Prostate gland (tissue), 2 donors: ENCODE results near the gene FERMT3. TPM values are rescaled to one million over a fixed set of nuclear protein-coding genes. Genes with fewer than 3 reads are reported as not detected.
A peak's percentile ranks its signal among the peaks of the same experiment; 100 is the strongest.

ENCODE experiments used
- DNase-seq: peaks from one replicate; pipeline ENCODE4 v3.0.0-alpha.2; 2019; ENCODE audit warnings: low spot score
- H3K27ac ChIP-seq, 2 donors: fragments of 200-600 bp; sonication (generic); 2 replicates each; pipeline ENCODE4 v1.5.1; 2017 to 2019
- H3K27me3 ChIP-seq: fragments of 200-600 bp; sonication (generic); replicated peaks from 2 replicates; pipeline ENCODE4 v1.5.1; 2019; ENCODE audit not compliant: insufficient read depth
- H3K36me3 ChIP-seq, 2 donors: fragments of 200-600 bp; sonication (generic); 1 replicate in 1 of 2; 2 replicates in 1 of 2; pipeline versions ENCODE4 v1.5.1 to v1.8.1; 2017 to 2019
- H3K4me1 ChIP-seq: fragments of 200-600 bp; sonication (generic); replicated peaks from 2 replicates; pipeline ENCODE4 v1.5.1; 2019
- H3K4me3 ChIP-seq, 2 donors: fragments of 200-600 bp; sonication (generic); 2 replicates each; pipeline ENCODE4 v1.5.1; 2017 to 2019
- H3K9me3 ChIP-seq: fragments of 200-600 bp; sonication (generic); 2 replicates; pipeline ENCODE4 v1.5.1; 2017
- POLR2A ChIP-seq: fragments of 450-650 bp; IDR thresholded peaks from one replicate; pipeline ENCODE4 v1.6.1; 2016; ENCODE audit warnings: antibody characterized with exemption, mild to moderate bottlenecking
- POLR2AphosphoS5 ChIP-seq: sonication (generic); formaldehyde crosslinking; IDR thresholded peaks from one replicate; pipeline ENCODE4 v1.6.1; 2017; ENCODE audit warnings: antibody characterized with exemption
- WGBS: methylation state at CpG from one replicate; pipeline ENCODE4 v1.1.5; 2018; 5-methylcytosine and 5-hydroxymethylcytosine counted together
- intact Hi-C: fragments of 100-400 bp; cut with DNase I; formaldehyde crosslinking; loops from one replicate; pipeline ENCODE4 v1.14.2; 2022
- total RNA-seq, 2 donors: library from RNA; depleted of rRNA; stranded (reverse); fragments of >200 nt; gene quantifications; one replicate each; pipeline ENCODE4 v1.1.0, GENCODE V29; 2016
- TF ChIP-seq, protein P1 (sequence below), 4 experiments: fragments of 200-600 bp in 2 of 4; fragments of 450-650 bp in 2 of 4; sonication (generic) in 2 of 4; IDR thresholded peaks; 1 replicate in 3 of 4; 2 replicates in 1 of 4; pipeline ENCODE4 v1.5.1; 2016 to 2019; ENCODE audit warnings: antibody characterized with exemption in 4 of 4, mild to moderate bottlenecking in 2 of 4, moderate library complexity in 2 of 4

Gene FERMT3
- total RNA-seq, 2 donors from 2014 or later: 5.3 to 12.8 TPM

DNA sequence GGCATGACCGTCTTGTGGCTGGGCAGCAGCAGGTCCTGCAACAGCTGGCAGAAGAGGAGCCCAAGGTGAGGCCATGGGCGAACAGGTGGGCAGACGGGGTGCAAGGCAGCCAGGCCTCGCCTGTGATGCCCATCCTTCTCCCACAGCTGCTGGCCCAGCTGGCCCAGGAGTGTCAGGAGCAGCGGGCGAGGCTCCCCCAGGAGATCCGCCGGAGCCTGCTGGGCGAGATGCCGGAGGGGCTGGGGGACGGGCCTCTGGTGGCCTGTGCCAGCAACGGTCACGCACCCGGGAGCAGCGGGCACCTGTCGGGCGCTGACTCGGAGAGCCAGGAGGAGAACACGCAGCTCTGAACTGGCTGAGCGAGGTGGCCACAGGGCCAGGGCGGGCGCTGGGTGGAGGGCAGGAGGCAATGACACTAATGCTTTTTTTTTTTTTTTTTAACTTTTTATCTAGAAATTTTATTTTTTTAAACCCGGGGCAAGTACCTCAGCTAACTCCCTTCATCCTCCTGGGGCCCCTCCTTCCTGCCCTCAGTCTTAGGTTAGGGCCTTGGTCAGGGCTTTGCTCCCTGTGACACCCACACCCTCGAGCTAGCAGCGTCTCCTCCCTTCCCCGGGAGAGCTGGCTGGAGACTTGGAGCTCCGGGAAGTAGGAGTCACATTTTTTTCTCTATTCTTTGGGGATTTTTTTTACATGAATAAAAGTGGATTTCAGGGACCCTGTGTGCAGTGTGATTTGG, 60.9 kb downstream of the FERMT3 start:
- Histone ChIP-seq H3K9me3 (no peaks in the 10 kb centered on the region), H3K36me3 (peaks cover 0 to 4% of the 10 kb centered on the region in 2 donors), H3K4me3 (no peak overlapping the region), H3K27ac (peak overlapping the region in 1 of 2 donors; percentile 94), H3K4me1 (peaks cover 8% of the 10 kb centered on the region), H3K27me3 (no peaks in the 10 kb centered on the region)
- TF ChIP-seq, protein P1, sequence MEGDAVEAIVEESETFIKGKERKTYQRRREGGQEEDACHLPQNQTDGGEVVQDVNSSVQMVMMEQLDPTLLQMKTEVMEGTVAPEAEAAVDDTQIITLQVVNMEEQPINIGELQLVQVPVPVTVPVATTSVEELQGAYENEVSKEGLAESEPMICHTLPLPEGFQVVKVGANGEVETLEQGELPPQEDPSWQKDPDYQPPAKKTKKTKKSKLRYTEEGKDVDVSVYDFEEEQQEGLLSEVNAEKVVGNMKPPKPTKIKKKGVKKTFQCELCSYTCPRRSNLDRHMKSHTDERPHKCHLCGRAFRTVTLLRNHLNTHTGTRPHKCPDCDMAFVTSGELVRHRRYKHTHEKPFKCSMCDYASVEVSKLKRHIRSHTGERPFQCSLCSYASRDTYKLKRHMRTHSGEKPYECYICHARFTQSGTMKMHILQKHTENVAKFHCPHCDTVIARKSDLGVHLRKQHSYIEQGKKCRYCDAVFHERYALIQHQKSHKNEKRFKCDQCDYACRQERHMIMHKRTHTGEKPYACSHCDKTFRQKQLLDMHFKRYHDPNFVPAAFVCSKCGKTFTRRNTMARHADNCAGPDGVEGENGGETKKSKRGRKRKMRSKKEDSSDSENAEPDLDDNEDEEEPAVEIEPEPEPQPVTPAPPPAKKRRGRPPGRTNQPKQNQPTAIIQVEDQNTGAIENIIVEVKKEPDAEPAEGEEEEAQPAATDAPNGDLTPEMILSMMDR (IDR thresholded peaks at IDR 0.05): no peak
- TF ChIP-seq POLR2AphosphoS5: no peak
- peak; percentile 4 for TF ChIP-seq POLR2A
- no peak for DNase-seq
- intact Hi-C loops: no loop called here
- 71% methylated on average over 27 of the region's 27 CpGs for WGBS

DNA sequence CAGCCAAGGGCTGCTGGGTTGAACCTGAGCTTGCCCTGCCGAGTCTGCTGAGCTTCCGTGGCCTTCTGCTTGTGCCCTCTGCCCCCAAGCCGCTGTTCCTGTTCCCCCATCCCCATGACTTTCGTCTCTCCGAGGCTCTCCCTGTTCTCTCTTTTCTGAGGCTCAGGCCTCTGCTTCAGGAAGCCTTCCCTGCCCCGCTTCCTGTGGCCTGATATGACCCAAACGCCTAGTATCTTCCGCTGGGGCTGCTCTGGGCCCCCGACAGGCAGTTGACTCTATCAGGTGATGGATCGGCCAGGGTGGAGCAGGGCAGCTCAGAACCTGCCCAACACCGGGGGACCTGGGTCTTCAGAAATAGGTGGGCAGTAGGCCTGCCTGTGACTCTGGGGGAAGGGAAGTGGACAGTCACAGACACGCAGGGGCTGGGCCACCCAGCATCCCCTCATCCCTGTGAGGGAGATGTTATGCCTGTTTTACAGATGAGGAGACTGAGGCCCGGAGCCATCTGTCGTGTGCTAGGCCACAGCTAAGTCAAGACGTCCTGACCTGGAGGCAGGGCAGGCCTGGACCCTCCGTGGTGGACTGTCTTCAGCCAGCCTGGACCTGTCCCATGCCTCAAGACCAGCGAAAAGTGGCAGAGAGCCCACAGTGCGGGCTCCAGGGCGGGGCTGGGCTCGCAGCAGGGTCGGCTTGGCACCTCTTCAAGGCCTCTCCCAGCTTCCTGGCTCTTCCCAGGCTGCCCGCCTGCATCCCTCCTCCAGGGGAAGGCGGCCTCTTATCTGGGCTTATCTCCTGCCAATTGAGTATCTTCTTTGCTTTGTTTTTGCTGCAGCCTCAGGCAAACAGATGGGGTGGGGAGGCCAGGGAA, 61.7 kb downstream of the FERMT3 start:
- Histone ChIP-seq H3K9me3 (no peaks in the 10 kb centered on the region), H3K27ac (peak overlapping the region; percentile 94 to 96), H3K4me1 (peaks cover 8% of the 10 kb centered on the region), H3K4me3 (peak overlapping the region; percentile 64 to 69), H3K27me3 (no peaks in the 10 kb centered on the region), H3K36me3 (no peaks in the 10 kb centered on the region)
- DNase-seq: peak; percentile 31
- WGBS: 40% methylated on average over 23 of the region's 23 CpGs
- intact Hi-C loops: no loop called here
- TF ChIP-seq POLR2A (no peak), POLR2AphosphoS5 (peak; percentile 15)
- TF ChIP-seq, protein P1 (IDR thresholded peaks at IDR 0.05): no peak

DNA sequence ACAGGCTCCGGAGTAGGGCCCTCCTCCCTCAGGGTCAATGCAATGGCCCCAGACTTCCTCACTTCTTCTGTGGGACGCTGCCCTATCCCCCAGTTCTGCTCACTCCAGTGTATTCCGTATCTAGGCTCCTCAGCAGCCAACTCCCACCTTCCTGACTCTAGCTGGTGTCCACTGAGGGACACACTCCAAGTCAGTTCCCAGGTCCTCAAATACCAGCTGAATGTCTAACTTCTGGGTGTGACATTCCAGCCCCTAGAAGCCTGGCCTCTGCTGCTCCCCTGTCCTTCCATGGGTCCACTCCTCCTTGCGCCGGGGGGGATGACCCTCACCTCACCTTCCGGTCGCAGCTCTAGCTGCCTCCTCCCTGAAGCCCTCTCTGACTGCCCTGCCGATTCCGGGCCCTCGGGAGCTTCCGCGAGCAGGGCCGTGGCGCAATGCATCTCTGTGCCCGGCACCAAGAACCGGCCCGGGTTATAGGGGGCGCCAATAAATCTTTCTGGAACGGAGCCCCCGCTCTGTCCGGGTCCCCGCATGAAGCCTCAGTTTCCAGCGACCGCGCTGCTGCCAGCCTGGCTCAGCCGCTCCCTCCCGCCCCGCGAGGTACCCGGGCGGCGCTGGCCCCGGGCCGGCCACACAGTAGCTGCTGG, 62.5 kb downstream of the FERMT3 start:
- Histone ChIP-seq H3K27me3 (no peaks in the 10 kb centered on the region), H3K27ac (peak overlapping the region; percentile 94 to 96), H3K36me3 (no peaks in the 10 kb centered on the region), H3K4me1 (peaks cover 8% of the 10 kb centered on the region), H3K4me3 (peak overlapping the region; percentile 64 to 69), H3K9me3 (no peaks in the 10 kb centered on the region)
- intact Hi-C loops: no loop called here
- peak; percentile 51 for DNase-seq
- TF ChIP-seq, protein P1 (IDR thresholded peaks at IDR 0.05): no peak
- TF ChIP-seq POLR2A: no peak
- WGBS: 3% methylated on average over 18 of the region's 34 CpGs

DNA sequence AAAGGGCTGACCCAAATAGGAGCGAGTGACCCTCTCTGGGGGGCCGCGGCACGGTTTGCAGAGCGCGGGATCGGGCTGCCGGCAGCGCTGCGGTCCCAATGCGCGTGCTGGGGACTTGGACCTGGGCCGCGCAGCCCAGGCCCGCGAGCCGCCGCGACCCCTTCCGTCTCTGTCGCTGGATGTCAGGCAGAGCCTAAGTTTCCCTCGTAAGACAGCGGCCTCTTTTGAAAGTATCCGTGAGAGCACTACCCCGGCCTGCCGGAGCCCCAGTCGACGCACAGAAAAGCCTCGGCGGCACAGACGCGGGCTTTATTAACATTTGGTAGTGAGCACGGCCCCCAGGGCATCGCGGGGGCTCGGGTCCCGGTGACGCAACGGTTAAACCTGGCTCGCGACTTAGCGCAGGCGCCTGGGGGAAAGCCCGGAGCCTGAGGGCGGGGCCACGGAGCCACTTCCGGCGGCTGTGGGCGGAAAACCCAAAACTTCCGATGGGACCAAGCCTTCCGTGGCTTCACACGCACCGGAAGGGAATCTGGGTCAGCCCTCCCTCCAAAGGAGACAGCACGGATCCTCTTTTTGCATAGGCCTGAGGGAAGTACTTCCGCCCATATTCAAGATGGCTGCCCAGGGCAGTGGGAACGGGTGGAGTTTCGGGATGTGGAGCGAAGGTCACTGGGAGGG, 63.2 kb downstream of the FERMT3 start:
- intact Hi-C loops: no loop called here

More for the DNA sequence above, 63.2 kb downstream of the FERMT3 start:
- DNase-seq: peak; percentile 99
- Histone ChIP-seq H3K27ac (peak overlapping the region; percentile 94 to 96), H3K4me1 (peaks cover 8% of the 10 kb centered on the region), H3K4me3 (peak overlapping the region; percentile 64 to 69), H3K36me3 (no peaks in the 10 kb centered on the region), H3K27me3 (no peaks in the 10 kb centered on the region), H3K9me3 (no peaks in the 10 kb centered on the region)
- WGBS: under 1% methylated on average over 46 of the region's 58 CpGs
- TF ChIP-seq, protein P1 (IDR thresholded peaks at IDR 0.05): peak in 3 of 4 experiments; percentile 13 to 33 (median 28)
- TF ChIP-seq POLR2A: peak; percentile 14
- TF ChIP-seq POLR2AphosphoS5: peak; percentile 99

Other genes with a start within 250 kb of the FERMT3 start
- 1,000 to 10,000 TPM in 1 of 2 donors, 100 to 1,000 TPM in 1; 597 to 1,196 TPM for gene COX8A, start 232.1 kb upstream of the FERMT3 start, total RNA-seq
- 100 to 1,000 TPM in 1 of 2 donors, 10 to 100 TPM in 1; 79.6 to 118 TPM for gene OTUB1, start 220.3 kb upstream of the FERMT3 start, total RNA-seq
- under 1 TPM; 0.36 to 0.57 TPM for gene FLRT1, start 170.8 kb upstream of the FERMT3 start, total RNA-seq
- gene MACROD1, start 40.6 kb upstream of the FERMT3 start, total RNA-seq: 10 to 100 TPM; 33.5 to 68.2 TPM
- gene STIP1, start 20.6 kb upstream of the FERMT3 start, total RNA-seq: 100 to 1,000 TPM; 104 to 139 TPM
- gene TRPT1, start 19.5 kb downstream of the FERMT3 start, total RNA-seq: 10 to 100 TPM; 63.6 to 87.7 TPM
- gene NUDT22, start 19.6 kb downstream of the FERMT3 start, total RNA-seq: 10 to 100 TPM; 89.5 to 90.8 TPM
- 10 to 100 TPM; 55.8 to 63.8 TPM for gene DNAJC4, start 23.8 kb downstream of the FERMT3 start, total RNA-seq
- gene VEGFB, start 27.9 kb downstream of the FERMT3 start, total RNA-seq: 10 to 100 TPM; 50.9 to 91.2 TPM
- gene FKBP2, start 34.4 kb downstream of the FERMT3 start, total RNA-seq: 100 to 1,000 TPM; 138 to 164 TPM
- gene PPP1R14B, start 40.2 kb downstream of the FERMT3 start, total RNA-seq: 10 to 100 TPM; 60.5 to 69.3 TPM
- 10 to 100 TPM; 26.3 to 43.1 TPM for gene PLCB3, start 44.8 kb downstream of the FERMT3 start, total RNA-seq
- 100 to 1,000 TPM; 140 to 161 TPM for gene BAD, start 77.9 kb downstream of the FERMT3 start, total RNA-seq
- 10 to 100 TPM; 38.8 to 94.9 TPM for gene GPR137, start 79.1 kb downstream of the FERMT3 start, total RNA-seq
- gene KCNK4, start 84.6 kb downstream of the FERMT3 start, total RNA-seq: not detected
- gene CATSPERZ, start 93.6 kb downstream of the FERMT3 start, total RNA-seq: 10 to 100 TPM in 1 of 2 donors, not detected in 1; 44.3 TPM
- 10 to 100 TPM; 38.7 to 54.7 TPM for gene ESRRA, start 98.8 kb downstream of the FERMT3 start, total RNA-seq
- 100 to 1,000 TPM; 328 to 400 TPM for gene TRMT112, start 110.8 kb downstream of the FERMT3 start, total RNA-seq
- 100 to 1,000 TPM; 224 to 303 TPM for gene PRDX5, start 111.4 kb downstream of the FERMT3 start, total RNA-seq
- gene CCDC88B, start 133.5 kb downstream of the FERMT3 start, total RNA-seq: 1 to 10 TPM; 3.0 to 10.0 TPM
- gene RPS6KA4, start 152.4 kb downstream of the FERMT3 start, total RNA-seq: 10 to 100 TPM; 18.9 to 23.7 TPM